ENCODE results near the gene CSTPP1.
"Not testable (repeated sequence)": the region's sequence is repeated elsewhere in the genome, so short reads cannot be mapped to it uniquely, and the experiment has no call there.

CSTPP1 gene

GRCh38 chr11:46912526-46913150 is 23.9 kb upstream of the CSTPP1 start:
- no peak for DNase-seq

GRCh38 chr11:46913484-46913883 is 23.1 kb upstream of the CSTPP1 start:
- no peak for DNase-seq

GRCh38 chr11:46914363-46914762 is 22.2 kb upstream of the CSTPP1 start:
- no peak for DNase-seq

GRCh38 chr11:46914910-46915309 is 21.7 kb upstream of the CSTPP1 start:
- DNase-seq = no peak

- no peak for DNase-seq
These were observed 20.1 kb upstream of the CSTPP1 start for GRCh38 chr11:46916286-46917108.

GRCh38 chr11:46917109-46917761 is 19.3 kb upstream of the CSTPP1 start:
- no peak for DNase-seq

GRCh38 chr11:46917762-46918082 is 18.8 kb upstream of the CSTPP1 start:
- DNase-seq = no peak

DNA sequence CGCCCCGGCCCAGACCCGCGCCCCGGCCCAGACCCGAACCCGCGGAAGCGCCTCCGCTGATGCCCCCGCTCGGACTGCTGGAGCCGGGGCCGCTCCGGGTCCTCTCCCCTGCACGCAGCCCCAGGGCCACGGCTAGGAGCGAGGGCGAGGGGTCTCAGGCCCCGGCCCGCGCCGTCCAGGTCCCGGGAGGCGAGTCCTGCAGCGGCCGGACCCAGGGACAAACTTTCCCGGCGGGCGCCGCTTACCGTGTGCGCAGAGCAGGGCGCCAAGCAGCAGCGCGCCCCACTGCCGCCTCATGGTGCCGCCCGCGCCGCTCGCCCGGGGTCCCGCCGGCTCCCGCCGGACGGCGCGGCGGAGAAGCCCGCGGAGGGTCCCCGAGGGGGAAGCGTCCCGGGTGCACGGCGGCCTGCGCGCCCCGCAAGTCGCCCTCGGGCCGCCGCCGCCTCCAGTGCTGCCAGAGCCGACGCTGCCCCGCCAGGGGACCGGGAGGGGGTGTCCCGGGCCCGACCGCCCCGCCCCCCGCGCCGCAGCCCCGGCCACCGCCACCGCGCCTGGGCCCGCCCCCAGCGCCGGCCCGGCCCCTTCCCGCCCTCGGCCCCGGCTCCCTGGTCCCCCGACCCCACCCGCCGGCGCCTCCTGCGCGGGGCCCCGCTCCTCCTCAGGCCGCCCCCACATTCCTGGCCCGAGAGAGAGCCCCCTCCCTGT is 18.3 kb upstream of the CSTPP1 start, which contains the start of gene LRP4:
LRP4 (minus strand) TSS at position 468 of the 705 bp plus-strand sequence; CDS start at position 297, 171 bp downstream.
- no peak for DNase-seq

GRCh38 chr11:46918788-46919513 is 17.6 kb upstream of the CSTPP1 start:
- no peak for DNase-seq

- no peak for DNase-seq
These were observed 15.8 kb upstream of the CSTPP1 start for GRCh38 chr11:46920755-46921154.

GRCh38 chr11:46927928-46928327 is 8.6 kb upstream of the CSTPP1 start:
- DNase-seq = not testable (repeated sequence)

DNA sequence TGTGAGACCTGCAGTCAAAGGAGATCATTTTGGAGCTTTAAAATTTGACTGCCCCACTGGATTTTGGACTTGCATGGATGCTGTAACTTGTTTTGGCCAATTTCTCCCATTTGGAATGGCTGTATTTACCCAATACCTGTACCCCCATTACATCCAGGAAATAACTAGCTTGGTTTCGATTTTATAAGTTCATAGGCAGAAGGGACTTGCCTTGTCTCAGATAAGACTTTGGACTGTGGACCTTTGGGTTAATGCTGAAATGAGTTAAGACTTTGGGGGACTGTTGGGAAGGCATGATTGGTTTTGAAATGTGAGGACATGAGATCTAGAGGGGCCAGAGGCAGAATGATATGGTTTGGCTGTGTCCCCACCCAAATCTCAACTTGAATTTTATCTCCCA is 7.9 kb upstream of the CSTPP1 start:
- DNase-seq = not testable (repeated sequence)

GRCh38 chr11:46930089-46930488 is 6.5 kb upstream of the CSTPP1 start:
- no peak for DNase-seq

GRCh38 chr11:46942172-46942571 is 5.6 kb downstream of the CSTPP1 start:
- DNase-seq = no peak

DNA sequence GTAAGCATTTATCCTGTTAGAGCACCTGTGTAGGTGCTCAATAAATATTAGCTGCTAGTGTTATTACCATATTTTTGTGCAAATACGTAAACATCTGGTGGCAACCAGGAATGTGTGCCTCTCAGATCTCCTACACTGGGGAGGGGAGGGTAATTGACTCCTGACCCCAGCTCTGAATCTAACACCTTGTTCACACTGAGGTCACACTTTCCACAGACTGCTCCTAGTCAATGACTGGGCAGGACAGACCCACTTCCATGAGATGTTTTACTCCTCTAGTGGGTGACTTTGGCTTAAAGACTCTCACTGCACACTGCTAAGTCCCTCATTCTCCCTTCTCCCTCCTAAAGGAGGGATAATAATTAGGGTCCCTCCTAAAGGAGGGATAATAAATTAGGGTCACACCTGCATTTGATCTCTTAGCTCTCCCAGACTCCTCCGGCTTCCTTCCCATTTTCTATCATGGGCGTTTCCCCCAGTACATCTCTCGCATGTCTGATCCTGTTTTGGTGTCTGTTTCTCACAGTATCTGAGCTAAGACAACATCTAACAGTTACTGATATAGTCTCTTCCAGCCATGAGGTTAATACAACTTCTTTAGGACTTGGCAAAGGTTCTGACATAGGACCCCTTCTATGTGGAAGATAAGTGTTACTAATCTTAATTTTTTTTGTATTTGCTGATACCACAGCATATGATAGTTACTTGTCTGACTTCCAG is 8.0 kb downstream of the CSTPP1 start:
- no peak for DNase-seq

GRCh38 chr11:46947399-46948077 is 11.0 kb downstream of the CSTPP1 start:
- DNase-seq = no peak

DNA sequence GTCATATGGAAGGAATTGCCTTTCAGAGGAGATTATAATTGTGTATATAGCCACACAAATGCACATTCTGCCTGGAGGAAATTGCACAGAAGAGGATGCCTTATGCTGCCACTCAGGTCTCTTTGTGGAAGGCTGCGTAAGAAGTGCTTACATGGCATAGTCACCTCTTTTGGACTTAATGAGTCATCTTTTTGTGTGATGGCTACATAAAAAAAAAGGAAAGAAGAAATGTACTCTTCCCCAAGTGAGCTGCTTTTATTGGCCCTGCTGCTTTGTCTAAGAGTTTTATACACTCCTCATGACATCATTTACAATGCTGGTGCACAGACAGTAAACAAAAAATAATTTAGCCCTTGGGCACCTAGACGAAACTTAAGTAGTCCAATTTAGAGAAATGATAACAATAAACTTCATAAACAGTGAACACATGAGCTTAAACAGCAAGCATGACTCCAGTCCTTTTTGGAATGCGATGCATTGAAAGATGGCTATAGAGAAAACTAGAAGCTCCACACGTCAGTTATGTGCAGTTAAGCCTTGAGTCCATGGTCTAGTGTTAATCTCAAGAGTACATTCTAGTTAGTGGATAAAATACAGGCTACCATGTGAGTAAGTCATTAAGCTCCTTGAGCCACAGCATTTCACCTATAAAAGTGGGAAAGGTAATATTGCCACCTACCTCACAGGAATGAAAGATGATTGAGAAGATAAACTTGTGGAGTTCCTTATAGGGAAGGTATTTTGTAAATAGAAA is 12.0 kb downstream of the CSTPP1 start:
- no peak for DNase-seq

- no peak for DNase-seq
These were observed 12.7 kb downstream of the CSTPP1 start for GRCh38 chr11:46949297-46949696.

- no peak for DNase-seq
These were observed 15.3 kb downstream of the CSTPP1 start for GRCh38 chr11:46951864-46952263.

DNA sequence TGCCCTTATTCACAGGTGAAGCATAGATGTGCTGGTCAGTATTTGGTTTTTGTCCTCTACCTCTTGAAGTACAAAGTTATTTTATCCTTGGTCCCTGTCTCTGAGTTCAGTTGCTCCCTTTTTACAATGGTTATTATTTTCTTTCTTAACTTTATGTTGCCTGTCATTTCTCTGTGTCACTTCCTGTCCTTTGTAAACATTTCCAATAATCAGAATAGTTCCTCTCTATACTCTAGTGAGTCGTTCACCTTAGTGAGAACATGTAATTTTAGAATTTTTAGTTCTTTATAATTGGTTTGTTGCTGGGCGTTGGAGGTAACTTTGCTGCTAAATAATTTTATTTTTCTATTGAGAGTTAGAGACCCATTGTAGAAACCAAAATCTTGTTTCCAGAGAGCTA is 16.0 kb downstream of the CSTPP1 start:
- DNase-seq = no peak

DNA sequence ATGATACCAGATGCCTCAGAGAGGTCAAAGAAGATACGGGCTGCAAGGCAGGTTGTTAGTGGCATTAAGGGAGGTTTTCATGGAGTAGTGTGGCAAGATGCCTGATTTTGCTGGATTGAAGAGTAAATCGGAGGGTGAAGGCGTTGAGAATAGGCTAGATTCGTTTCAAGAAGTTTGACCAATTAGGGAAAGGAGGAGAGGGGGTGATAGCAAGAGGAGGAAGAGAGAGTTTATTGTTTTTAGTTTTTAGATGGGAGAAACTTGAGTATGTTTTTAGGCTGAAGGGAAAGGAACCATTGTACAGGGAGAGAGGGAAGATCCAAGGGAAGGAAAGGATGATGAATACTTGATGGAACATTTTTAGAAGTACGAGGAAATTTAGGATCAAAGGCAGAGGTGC is 16.5 kb downstream of the CSTPP1 start:
- no peak for DNase-seq

All from activated CD4-positive, alpha-beta T cell treated with anti-CD3 and anti-CD28 coated beads, Interleukin-2, amount 50 U/mL, for 1 hour (primary cell).